ENCODE results near the gene IKBKG. TPM values are rescaled to one million over a fixed set of nuclear protein-coding genes. Genes with fewer than 3 reads are reported as not detected.
"Not testable (repeated sequence)": the region's sequence is repeated elsewhere in the genome, so short reads cannot be mapped to it uniquely, and the experiment has no call there.

Gene IKBKG
- polyA plus RNA-seq, 3 donors, result 16.6 to 19.3 (median 19.3) TPM

DNA sequence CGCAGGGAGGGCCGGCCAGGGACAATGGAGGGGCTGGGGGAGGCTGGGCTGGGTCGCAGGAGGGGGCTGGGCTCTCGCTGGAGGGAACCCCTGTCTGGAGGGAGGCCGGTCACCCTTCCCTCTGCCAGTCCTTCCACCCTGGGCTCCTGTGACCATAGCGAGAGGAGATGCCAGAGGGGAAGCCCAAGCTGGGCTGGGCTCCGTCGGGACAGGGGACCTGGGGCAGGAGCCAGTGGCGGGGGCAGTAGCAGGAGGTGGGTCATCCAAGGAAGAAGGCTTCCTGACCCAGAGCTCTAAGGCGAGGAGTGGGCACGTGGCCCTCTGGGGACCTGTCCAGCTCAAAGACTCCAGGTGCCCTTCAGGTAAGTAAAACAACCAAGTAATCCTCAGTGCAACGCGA is 54.8 kb downstream of the IKBKG start:
- no peak for DNase-seq

DNA sequence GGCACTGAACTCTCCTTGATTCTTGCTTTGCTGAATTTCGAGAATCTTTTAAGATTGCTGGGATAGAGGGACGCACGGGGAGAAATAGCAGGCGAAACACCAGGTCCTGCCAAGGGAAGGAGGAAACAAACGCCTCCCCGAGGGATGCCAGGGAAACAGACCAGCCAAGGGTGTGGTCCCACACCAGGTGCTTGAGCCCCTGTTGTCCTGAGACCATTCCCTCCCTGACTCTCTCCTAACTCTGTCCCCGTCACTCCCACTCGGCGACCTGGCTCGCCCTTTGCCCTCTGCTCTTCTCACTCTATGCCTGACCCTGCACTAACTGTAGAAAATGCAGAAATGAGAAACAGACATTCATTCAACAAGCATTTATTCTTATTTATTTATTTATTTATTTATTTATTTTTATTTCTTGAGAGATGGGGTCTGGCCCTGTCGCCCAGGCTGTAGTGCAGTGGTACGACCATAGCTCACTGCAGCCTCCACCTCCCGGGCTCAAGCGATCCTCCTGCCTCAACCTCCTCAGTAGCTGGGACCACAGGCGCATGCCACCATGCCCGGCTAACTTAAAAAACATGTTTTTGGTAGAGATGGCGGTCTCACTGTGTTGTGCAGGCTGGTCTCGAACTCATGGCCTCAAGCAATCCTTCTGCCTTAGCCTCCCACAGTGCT is 55.5 kb downstream of the IKBKG start:
- no peak for DNase-seq

DNA sequence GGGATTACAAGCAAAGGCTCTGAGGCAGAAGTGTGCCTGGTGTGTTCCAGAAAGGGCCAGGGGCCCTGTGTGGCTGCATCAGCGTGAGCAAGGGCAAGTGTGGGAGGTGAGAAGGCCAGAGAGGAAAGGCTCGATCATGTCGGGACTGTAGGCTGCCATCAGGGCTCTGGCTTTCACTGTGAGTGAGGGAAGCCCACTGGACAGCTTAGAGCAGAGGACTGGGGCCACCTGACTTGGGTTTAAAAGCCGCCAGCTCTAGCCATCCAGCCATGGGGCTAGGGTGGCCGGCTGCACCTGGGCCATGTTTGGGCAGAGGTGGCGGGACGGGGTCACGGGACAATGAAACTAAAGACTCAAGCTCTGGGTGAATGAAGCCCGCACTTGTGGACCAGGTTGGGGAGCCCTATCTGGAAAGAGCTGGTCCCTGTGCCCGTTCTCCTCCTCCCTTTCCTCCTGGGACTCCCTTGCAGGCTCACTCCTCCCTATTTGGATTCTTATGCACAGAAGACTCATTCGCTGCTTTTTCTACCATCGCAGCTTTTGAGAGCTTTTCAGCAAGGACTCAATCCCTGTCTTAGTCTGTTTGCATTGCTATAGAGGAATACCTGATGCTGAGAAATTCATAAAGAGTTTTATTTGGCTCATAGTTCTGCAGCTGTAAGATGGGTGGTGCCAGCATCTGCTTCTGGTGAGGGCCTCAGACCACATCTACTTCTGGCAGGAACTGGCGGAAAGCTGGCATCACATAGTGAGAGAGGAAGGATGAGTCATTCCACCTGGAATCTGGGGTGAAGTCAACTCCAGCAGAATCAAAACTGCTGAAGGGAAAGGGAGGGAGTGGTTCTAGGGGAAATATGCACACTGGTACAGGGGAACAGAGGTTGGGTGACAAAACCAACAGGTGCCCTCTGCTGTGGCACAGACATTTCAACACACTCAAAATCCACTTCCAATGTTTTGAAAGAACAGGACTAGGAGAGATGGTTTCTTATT is 56.3 kb downstream of the IKBKG start:
- no peak for DNase-seq

GRCh38 chrX:154605566-154605965 is 58.1 kb downstream of the IKBKG start:
- no peak for DNase-seq

GRCh38 chrX:154607370-154607769 is 60.0 kb downstream of the IKBKG start:
- DNase-seq, result no peak

DNA sequence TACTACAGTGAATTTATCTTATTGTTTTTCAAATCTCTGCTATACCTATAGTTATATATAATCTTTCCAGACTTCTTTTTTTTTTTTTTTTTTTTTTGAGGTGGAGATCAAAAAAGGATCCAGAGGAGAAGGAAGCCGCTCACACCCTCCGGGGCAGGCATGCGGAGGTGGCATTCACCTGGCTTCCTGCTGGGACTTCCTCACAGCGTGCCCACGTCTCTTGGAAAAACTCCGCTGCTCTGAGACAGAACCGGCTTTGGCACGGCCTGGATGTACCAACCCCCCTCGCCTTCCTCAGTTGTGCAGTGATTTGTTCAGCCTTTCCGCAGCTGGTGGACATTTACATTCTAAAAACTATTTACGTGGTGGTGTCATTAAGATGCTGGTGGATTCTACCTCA is 60.6 kb downstream of the IKBKG start:
- not testable (repeated sequence) for DNase-seq

DNA sequence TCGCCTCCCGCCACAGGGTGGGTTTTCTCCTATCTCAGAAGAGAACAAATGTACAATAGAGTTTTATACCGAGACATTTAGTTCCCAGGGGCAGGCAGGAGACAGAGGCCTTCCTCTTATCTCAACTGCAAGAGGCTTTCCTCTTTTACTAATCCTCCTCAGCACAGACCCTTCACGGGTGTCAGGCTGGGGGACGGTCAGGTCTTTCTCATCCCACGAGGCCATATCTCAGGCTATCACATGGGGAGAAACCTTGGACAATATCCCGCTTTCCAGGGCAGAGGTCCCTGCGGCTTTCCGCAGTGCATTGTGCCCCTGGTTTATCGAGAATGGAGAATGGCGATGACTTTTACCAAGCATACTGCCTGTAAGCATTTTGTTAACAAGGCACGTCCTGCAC is 61.4 kb downstream of the IKBKG start:
- not testable (repeated sequence) for DNase-seq

DNA sequence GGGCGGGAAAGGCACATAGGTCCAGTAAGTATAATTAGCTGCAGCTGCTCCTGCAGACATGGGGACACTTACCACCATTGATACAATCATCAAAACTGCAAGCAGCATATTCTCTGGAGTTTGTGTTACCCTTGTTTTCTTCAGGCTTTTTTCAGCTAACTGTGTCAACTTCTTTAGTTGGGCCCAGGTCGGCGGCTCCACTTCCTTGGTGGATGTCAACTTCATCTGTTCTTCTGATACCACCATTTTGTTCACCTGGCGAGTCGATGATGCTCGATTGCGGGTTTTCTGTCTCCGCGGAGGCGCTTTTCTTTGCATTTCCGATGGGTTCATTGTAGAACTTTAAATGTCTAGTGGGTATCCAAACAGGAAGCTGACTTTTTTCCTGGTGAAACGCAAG is 63.7 kb downstream of the IKBKG start:
- DNase-seq, result not testable (repeated sequence)

- DNase-seq, result not testable (repeated sequence)
Observed at GRCh38 chrX:154613586-154613985, 66.2 kb downstream of the IKBKG start.

Other genes with a start within 250 kb of the IKBKG start
- gene FLNA, start 173.0 kb upstream of the IKBKG start, polyA plus RNA-seq (ENCODE audit: insufficient read length in 3 of 3), result 100 to 1,000 TPM; 416 to 612 (median 573) TPM
- gene EMD, start 168.3 kb upstream of the IKBKG start, polyA plus RNA-seq (ENCODE audit: insufficient read length in 3 of 3), result 10 to 100 TPM; 68.3 to 87.4 (median 81.2) TPM
- gene RPL10, start 149.2 kb upstream of the IKBKG start, polyA plus RNA-seq (ENCODE audit: insufficient read length in 3 of 3), result 1,000 to 10,000 TPM; 2,952 to 3,594 (median 3,543) TPM
- gene DNASE1L1, start 138.4 kb upstream of the IKBKG start, polyA plus RNA-seq (ENCODE audit: insufficient read length in 3 of 3), result 10 to 100 TPM; 14.7 to 16.4 (median 16.0) TPM
- gene TAFAZZIN, start 136.1 kb upstream of the IKBKG start, polyA plus RNA-seq (ENCODE audit: insufficient read length in 3 of 3), result 10 to 100 TPM; 32.3 to 46.4 (median 39.5) TPM
- 100 to 1,000 TPM; 144 to 170 (median 166) TPM for gene ATP6AP1, start 118.9 kb upstream of the IKBKG start, polyA plus RNA-seq (ENCODE audit: insufficient read length in 3 of 3)
- 100 to 1,000 TPM; 127 to 145 (median 135) TPM for gene GDI1, start 110.5 kb upstream of the IKBKG start, polyA plus RNA-seq (ENCODE audit: insufficient read length in 3 of 3)
- 10 to 100 TPM; 52.6 to 65.9 (median 54.6) TPM for gene FAM50A, start 103.5 kb upstream of the IKBKG start, polyA plus RNA-seq (ENCODE audit: insufficient read length in 3 of 3)
- gene PLXNA3, start 89.3 kb upstream of the IKBKG start, polyA plus RNA-seq (ENCODE audit: insufficient read length in 3 of 3), result 10 to 100 TPM; 49.7 to 65.3 (median 53.2) TPM
- gene LAGE3, start 68.3 kb upstream of the IKBKG start, polyA plus RNA-seq (ENCODE audit: insufficient read length in 3 of 3), result 10 to 100 TPM; 13.1 to 19.1 (median 16.1) TPM
- 10 to 100 TPM; 25.6 to 33.6 (median 32.1) TPM for gene UBL4A, start 61.0 kb upstream of the IKBKG start, polyA plus RNA-seq (ENCODE audit: insufficient read length in 3 of 3)
- gene SLC10A3, start 57.0 kb upstream of the IKBKG start, polyA plus RNA-seq (ENCODE audit: insufficient read length in 3 of 3), result 10 to 100 TPM; 20.0 to 24.1 (median 20.9) TPM
- 10 to 100 TPM; 36.2 to 44.6 (median 39.4) TPM for gene FAM3A, start 31.4 kb upstream of the IKBKG start, polyA plus RNA-seq (ENCODE audit: insufficient read length in 3 of 3)
- gene G6PD, start 774 bp upstream of the IKBKG start, polyA plus RNA-seq (ENCODE audit: insufficient read length in 3 of 3), result 10 to 100 TPM; 39.2 to 49.3 (median 45.6) TPM
- not detected for gene CTAG1A, start 37.5 kb downstream of the IKBKG start, polyA plus RNA-seq (ENCODE audit: insufficient read length in 3 of 3)
- gene CTAG1B, start 71.7 kb downstream of the IKBKG start, polyA plus RNA-seq (ENCODE audit: insufficient read length in 3 of 3), result not detected
- gene CTAG2, start 106.0 kb downstream of the IKBKG start, polyA plus RNA-seq (ENCODE audit: insufficient read length in 3 of 3), result not detected
- gene GAB3, start 203.5 kb downstream of the IKBKG start, polyA plus RNA-seq (ENCODE audit: insufficient read length in 3 of 3), result 1 to 10 TPM; 2.1 to 2.3 (median 2.2) TPM
- 10 to 100 TPM; 59.8 to 75.2 (median 60.3) TPM for gene DKC1, start 215.2 kb downstream of the IKBKG start, polyA plus RNA-seq (ENCODE audit: insufficient read length in 3 of 3)